GM18511 (cell line): ENCODE measurements around the gene PLEKHA6.

ENCODE experiments used
- ATAC-seq: cut with Tn5 transposase; IDR thresholded peaks from one replicate; pipeline ENCODE4 v1.9.1; 2021; ENCODE audit warnings: mild to moderate bottlenecking, moderate library complexity; ENCODE audit not compliant: unreplicated experiment

Gene PLEKHA6

GRCh38 chr1:204356997-204357396 is 2.7 kb downstream of the PLEKHA6 start:
- ATAC-seq: no peak

GRCh38 chr1:204355913-204356312 is 3.8 kb downstream of the PLEKHA6 start:
- no peak for ATAC-seq

- no peak for ATAC-seq
Observed at GRCh38 chr1:204354579-204354978, 5.2 kb downstream of the PLEKHA6 start.

GRCh38 chr1:204353213-204353910 is 6.4 kb downstream of the PLEKHA6 start:
- no peak for ATAC-seq

GRCh38 chr1:204350857-204351573 is 8.7 kb downstream of the PLEKHA6 start:
- no peak for ATAC-seq

GRCh38 chr1:204350312-204350711 is 9.4 kb downstream of the PLEKHA6 start:
- ATAC-seq: no peak

GRCh38 chr1:204349602-204350001 is 10.1 kb downstream of the PLEKHA6 start:
- ATAC-seq: no peak

GRCh38 chr1:204348722-204349121 is 11.0 kb downstream of the PLEKHA6 start:
- ATAC-seq: no peak

- no peak for ATAC-seq
Observed at GRCh38 chr1:204348242-204348641, 11.5 kb downstream of the PLEKHA6 start.

- no peak for ATAC-seq
Observed at GRCh38 chr1:204345941-204346645, 13.6 kb downstream of the PLEKHA6 start.

GRCh38 chr1:204345438-204345841 is 14.3 kb downstream of the PLEKHA6 start:
- no peak for ATAC-seq

- no peak for ATAC-seq
Observed at GRCh38 chr1:204344665-204345355, 14.9 kb downstream of the PLEKHA6 start.

- no peak for ATAC-seq
Observed at GRCh38 chr1:204343802-204344201, 15.9 kb downstream of the PLEKHA6 start.

- ATAC-seq: no peak
Observed at GRCh38 chr1:204343247-204343646, 16.5 kb downstream of the PLEKHA6 start.

GRCh38 chr1:204342310-204342709 is 17.4 kb downstream of the PLEKHA6 start:
- ATAC-seq: no peak

GRCh38 chr1:204341380-204341779 is 18.3 kb downstream of the PLEKHA6 start:
- no peak for ATAC-seq

GRCh38 chr1:204340081-204340889 is 19.4 kb downstream of the PLEKHA6 start:
- no peak for ATAC-seq

- ATAC-seq: no peak
Observed at GRCh38 chr1:204339541-204339940, 20.2 kb downstream of the PLEKHA6 start.

- no peak for ATAC-seq
Observed at GRCh38 chr1:204338997-204339396, 20.7 kb downstream of the PLEKHA6 start.

- ATAC-seq: no peak
Observed at GRCh38 chr1:204338360-204338759, 21.4 kb downstream of the PLEKHA6 start.
